GM18502 (cell line): Measurements from ENCODE around the gene CAMTA1.

Experiments used
- ATAC-seq: cut with Tn5 transposase; IDR thresholded peaks from one replicate; pipeline ENCODE4 v1.9.1; 2021; ENCODE audit warnings: mild to moderate bottlenecking; ENCODE audit not compliant: unreplicated experiment, poor library complexity

CAMTA1 gene

DNA sequence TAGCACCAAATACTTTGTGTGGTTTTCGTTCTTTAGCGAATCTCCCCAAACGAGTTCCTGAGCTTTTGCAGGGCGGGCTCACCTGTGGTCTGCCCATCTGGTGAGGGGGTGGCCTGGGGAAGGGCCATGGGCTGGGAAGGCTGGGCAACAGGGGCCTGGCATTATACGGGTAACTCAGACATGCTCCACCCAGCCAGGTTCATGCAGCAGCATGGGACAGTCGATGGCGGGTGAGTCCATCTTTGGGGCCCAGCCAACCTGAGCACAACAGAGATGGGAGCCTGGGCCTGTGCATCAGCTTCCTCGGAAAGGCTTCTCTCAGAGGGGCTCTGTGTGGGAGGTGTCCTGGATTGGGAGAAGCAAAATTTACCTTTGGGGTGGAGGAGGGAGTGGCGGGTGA is 302.6 kb downstream of the CAMTA1 start:
- no peak for ATAC-seq

DNA sequence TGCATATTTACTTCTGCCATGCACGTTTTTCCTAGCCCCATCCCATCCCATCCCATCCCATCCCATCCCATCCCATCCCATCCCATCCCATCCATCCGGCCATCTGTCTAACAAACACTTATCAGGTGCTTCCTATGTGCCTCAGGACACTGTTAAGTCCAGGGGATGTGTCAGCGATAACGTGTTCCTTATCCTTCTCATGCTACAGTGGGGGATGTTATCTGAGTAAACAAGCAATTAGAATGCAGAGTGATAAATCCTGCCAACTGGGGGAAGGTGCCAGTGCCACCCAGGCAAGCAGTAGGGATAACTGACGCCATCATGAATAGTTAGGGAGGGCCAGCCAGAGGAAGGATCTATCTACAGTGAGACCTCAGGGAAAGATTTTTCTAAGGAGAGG is 304.2 kb downstream of the CAMTA1 start:
- no peak for ATAC-seq

DNA sequence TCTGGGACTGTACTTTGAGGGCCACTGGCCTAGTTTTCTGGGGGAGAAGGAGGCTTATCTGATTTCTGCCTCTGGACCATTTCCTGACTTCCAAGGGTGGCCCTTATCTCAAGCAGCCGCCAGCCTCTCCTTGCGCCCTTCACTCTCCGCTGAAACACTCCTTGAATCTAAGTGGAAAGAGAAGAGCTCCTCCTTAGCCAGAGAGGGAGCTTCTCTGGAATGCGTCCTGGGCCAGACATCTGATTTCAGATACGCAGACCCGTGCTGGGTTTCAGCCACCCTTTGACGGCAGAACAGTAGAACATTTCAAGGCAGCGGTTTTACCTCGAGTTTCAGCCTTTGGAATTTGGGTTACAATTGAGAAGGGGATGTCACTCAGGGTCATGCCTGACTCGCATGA is 308.0 kb downstream of the CAMTA1 start:
- no peak for ATAC-seq

DNA sequence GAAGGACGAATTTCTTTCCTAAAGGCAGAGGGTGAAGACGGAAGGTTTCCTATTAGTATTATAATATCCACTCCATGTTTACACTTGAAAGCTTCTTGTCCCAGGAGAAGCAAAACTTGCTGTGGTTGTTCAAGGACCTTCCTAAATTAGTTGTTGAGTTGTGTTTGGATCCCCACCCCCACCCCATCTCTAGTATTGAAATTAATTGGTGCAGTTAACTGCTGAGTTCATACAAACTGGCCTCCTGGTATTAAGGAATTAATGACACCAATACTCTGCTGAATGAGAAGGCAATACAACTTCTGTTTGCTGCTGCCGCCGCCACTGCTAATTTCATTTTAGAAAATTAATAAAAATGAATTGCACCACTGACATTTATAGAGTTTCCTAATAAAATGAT is 308.8 kb downstream of the CAMTA1 start:
- no peak for ATAC-seq

DNA sequence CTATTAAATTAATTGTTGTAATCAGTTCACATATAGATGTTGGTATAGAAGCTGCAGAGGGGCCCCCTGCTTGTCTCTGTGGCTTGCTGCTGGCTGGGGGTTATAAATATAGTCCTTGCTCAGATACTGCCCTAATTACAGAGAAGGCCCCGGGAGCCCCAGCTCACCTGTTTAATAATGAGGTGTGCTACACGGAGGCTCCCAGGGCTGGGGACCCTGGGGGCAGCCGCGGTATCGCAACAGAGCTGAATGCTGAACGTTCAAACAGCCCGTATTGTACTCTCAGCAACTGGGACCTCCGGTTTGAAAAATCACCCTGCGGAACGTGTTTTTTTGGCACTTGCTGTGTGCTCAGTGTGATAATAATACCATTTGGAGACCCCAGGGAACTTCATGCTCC is 309.3 kb downstream of the CAMTA1 start:
- no peak for ATAC-seq

DNA sequence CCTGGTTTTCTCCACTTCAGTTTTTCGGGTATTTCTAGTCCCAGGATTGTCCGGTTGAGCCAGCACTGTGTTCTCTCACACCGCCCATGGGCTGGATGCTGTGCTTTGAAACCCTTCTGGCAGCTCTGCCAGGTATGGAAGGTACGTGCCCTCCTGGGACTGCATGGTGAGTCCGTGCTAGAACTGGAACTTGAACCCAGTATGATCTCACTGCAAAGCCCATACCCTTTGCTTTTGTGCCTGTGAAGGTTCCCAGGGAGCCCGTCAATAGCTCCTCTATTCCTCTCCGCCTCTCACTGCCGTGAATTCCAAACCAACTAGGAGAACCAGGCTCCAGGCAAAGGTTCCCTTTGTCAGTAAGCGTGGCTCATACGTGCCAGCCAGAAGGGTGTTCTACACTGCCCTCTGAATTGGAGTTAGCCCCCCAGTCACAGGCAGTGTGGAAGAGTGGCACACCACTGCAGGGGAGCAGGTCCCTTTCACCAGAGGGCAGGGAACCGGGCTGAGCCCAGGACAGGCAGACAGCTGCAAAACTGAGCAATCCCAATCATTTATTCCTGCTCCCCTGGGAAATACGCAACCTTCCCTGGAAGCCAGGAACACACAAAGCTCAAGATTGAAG is 310.2 kb downstream of the CAMTA1 start:
- no peak for ATAC-seq

DNA sequence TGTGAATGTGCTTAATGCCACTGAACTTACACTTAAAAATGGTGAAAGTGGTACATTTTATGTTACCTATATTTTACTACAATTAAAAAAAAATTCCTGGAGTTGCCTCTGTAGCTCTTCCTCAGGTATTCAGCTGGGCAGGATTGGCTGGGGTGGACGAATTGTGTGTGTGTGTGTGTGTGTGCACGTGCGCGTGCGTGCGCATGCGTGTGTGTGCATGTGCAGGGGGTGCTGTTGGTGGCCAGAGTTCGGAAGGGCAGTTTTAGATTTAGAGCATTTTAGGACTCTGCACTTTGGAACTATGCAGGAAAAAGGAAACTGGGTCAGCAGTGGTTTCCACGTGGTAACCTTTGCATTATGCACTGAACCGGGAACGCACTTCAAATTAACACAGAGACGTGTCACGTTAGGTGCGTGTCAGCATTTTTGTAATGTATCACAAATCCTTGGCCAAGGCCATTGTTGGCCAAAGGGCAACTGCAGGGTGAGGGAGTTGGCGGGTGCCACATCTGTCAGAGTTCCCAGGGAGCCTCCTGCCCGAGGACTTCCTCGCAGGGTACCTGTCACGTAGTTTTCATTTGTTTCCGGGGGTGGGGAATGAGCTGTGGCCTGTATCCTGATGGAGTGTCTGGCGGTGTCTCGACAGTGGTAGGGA is 312.8 kb downstream of the CAMTA1 start:
- no peak for ATAC-seq

DNA sequence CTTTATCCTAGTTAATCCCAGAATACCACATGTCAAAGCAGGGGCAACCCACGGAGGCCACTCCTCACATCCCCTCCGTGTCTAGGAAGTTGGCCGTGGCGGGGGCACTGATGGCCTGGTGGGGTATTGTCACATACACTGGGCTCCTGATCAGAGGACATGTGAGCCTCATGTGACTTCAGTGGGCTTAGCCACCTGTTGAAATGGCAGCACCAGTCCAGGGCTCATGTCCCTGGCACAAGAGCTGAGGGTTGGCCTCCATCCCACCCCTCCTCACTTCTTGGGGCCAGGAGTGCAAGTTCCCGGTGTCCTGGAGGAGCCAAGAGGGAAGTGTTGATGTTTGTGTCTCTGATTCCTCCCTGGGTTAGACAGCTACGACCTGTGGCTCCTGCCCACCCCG is 313.4 kb downstream of the CAMTA1 start:
- no peak for ATAC-seq

DNA sequence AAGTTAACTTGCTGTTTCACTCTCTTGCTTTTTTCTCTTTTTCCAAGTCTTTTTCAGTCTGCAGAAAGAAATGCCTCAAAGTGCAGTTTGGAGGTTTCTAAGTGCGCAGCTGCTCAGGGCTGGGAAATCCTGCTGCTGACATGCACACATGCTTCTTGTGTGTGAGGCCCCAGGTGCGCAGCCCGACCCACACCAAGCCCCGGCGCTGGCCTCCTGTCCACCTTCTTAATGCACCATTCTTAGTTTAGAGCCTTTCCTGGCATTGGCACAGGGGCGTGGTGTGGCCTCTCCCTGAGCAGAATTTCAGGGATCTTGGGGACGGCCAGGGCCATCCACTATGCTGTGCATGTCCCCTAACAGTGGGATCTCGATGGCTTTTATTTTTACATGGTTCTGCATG is 315.2 kb downstream of the CAMTA1 start:
- ATAC-seq: no peak

DNA sequence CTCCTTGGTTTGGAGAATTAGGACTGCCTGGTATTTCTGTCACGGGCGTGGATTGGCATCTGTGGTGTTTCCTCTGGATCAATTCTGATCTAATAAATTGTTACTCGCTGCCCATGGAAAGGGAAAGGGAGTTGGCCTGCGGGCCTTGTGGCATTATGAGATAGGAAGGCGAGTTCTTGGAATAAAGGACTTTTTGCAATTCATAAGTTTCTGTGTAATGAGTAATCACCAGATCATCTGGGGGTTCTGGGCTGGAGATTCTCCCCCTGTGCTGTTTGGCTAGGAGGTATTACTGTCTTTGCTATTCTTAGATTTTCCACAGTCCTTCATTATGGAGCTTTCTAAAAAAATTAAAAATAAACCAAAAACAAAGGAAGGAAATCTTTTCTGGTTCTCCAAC is 315.9 kb downstream of the CAMTA1 start:
- no peak for ATAC-seq

DNA sequence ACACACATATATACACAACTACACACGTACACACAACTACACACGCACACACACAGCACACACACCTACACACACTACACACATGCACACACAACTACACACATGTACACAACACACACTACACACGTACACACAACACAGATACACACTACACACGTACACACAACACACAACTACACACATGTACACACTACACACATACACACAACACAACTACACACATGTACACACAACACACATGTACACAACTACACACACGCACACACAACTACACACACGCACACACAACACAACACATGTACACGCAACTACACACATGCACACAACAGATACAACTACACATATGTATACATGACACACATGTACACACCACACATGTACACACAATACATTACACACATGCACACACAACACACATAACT is 318.1 kb downstream of the CAMTA1 start:
- no peak for ATAC-seq

DNA sequence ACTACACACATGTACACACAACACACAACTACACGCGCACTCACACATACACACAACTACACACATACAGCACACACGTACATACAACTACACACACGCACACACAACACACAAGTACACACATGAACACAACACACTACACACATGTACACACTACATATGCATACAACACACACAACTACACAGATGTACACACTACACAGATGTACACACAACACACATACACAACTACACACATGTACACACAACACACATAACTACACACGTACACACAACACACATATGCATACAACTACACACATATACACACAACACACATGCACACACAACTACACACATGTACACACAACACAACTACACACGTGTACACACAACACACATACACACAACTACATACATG is 318.6 kb downstream of the CAMTA1 start:
- no peak for ATAC-seq

DNA sequence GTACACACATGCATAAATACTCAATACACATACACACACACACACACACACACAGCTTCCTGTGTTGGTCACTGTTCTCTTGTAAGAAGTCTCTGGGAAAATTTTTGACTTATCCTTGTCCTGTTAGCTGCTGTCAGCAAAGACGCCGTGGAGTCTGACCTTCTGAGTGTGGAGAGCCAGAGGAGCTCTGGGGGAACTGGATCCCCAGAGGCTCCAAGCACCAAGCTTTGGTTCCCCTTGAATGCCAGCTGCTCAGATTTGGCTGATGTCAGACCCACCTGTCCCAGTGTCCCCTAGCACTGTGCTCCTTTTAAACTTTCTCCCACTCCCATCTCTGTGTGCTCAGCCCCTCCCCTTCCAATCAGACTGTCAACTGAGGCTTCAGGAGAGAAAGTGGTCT is 319.1 kb downstream of the CAMTA1 start:
- no peak for ATAC-seq

DNA sequence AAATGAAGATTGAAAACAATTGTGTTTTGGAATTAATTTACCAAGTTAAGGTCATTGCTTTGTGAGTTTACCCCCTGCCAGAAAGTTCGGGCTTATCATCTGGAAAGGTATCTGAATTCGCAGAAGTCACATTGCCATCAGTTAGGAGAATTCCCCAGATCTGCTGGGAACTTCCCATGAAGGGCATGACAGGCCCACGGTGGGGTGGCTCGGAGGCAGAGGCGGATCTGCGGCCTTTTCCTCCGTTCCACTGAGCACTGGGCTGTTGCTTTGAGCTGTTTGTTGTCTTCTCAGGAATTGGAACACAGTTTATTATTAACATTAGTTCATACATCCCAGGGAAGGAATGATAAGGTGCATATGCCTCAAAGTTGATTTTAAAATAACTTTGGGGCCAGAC is 320.0 kb downstream of the CAMTA1 start:
- ATAC-seq: no peak

DNA sequence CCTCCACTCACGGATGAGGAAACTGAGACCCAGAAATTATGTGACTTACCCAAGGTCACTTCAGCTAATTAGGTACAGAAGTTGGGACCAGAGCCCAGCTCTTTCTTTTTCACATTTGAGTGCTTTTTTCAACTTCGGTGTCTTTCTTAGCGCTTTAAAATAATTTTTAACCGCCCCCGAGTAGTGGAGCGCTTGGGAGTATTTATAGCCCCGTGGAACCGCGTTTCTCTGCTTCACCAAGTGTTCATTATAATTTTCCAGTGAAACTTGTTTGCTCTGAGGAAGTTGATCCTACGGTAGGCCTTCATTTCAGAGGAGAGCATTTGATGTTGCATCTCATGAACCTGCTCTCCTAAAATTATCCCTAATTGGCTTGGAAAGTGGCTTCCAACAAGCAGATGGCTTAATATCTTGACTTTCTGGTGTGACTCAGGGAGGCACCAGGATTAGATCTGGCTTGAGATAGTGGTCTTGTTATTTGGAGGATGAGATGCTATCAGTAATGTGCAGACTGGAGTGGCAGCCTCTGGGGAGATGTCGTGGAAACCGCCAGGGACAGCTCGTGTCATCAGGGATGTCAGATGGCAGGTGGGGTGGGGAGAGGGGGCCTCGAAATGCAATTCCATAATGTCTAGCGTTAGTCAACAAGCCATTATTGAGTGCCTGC is 321.3 kb downstream of the CAMTA1 start:
- ATAC-seq: no peak

DNA sequence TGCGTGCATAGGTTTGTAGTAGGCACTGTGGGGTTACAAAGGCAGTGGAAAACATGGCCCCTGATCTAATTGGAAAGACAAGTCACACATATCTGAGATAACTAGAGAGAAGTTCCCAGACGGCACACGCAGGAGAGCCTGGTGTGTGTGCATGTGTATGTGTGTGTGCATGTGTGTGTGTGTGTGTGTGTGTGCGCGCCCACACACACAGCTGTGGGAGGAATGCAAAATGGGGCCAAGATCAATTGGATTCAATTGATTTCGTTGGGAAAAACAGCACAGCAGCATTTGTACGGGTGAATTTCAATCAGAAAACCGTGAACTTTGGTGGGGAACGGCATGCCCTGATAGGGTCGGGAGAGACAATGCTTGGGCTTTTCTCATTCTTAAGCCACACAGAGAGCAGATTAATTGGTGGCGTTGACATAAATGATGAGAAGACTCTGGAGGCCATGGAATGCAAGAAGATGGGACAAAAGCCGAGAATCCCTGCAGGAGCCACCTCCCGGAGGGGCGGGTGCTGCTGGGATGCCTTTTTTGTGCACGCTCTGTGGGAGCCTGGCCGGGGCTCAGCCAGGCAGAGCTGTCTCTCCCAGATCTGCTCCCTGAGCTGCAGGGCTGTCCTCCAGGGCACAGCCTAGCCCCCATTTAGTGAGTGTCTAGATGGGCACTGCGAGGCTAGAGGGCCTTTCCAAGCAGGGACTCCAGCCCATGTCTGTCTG is 322.0 kb downstream of the CAMTA1 start:
- ATAC-seq: no peak

DNA sequence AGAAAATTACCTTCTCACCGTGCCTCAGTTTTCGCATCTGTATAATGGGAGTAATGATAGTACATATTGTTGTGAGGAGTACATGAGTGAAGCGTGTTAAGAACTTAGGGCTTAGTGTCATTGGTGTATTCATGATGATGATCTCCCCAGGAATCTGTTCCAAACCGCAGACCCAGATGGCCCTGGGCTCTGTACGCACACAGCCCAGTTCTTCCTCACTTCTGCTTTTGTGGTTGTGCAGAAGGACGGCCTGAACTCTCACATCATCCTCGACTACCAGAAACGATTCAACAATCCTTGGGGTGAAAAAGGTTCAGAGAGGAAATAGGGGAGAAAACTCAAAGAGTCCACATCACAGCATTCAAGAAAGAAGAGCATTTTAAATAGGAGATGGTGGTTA is 323.0 kb downstream of the CAMTA1 start:
- no peak for ATAC-seq

DNA sequence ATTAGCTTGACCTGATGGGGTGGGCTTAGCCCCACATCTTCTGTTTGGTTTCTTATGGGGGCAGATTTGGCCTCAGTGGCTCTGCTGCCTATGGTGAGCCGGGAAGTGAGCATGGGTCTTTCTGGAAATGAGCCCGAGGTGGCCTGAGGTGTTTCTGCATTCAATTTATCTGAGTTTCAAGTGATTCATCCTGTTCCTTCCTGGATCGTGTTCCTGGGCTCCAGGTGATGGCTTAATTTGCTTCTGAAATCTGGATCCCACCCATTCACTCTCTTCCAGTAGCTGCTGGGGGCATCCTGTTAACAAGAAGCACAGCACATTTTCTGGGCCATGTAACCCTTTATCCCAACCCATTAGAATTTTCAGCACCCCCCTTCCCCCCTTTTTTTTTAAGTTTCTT is 324.6 kb downstream of the CAMTA1 start:
- ATAC-seq: no peak

DNA sequence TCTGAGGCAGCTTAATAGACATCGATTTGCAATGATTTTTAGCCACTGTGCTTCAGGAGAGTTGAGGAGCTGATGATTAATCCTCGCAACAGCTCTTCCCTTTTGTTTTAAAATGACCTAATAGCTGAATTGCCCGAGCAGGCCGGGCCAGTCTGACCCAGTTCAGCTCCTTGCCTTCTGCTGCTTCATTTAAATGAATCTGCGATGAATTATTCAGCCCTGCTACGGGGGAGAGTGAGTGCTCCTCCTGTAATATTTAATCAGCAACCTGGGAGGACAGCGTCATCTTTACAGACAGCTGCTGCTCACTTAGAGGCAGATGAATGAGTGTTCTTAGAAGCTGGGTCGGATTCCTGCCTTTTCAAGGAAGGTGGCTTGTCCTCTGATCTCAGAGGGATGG is 325.1 kb downstream of the CAMTA1 start:
- ATAC-seq: no peak

DNA sequence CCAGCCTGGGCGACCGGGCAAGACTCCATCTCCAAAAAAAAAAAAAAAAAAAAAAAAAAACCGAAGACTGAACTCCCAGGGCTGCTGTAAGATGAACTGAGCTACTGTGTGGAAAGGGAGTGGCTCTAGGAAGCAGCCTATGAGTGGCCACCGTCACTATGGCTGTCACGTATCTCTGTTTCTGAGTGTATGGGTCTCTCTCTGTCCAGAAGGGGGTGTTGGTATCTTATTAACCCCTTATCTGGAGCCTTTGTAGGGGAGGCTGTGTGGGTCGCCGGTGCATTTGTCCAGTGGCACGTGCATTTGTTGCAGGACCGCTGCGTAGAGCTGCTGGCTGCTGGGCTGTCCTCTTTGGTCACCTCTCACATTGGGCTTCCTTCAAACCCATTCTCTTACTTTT is 326.6 kb downstream of the CAMTA1 start:
- ATAC-seq: no peak

DNA sequence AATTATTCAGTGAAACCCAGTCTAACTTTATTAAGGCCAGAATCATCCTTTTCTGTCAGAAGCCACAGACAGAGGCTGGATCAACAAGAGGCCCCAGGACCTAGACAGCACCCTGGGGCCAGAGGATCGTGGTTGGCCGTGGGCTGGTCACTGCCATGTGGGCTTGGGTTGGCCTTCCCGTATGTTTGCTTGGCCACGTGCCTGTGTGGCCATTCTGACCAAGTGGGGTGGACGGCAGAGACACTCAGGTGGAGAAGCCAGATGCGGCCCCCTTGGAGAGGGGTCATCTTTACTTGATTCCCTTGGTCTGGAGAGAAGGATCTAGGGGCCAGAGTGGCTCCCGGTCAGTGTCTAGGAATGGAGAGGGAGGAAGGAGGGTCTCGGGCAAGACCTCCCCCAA is 327.9 kb downstream of the CAMTA1 start:
- no peak for ATAC-seq
